GM23338 (cell line): ENCODE results near the gene HSDL1.

Experiments used
- CREB1 ChIP-seq: fragments of 250-450 bp; sonication (Bioruptor Pico); IDR thresholded peaks from 2 replicates; pipeline ENCODE4 v1.5.0; 2020; ENCODE audit warnings: low read depth, mild to moderate bottlenecking, moderate library complexity
- CTCF ChIP-seq, 2 experiments: fragments of 200-600 bp in 1 of 2; sonication (generic) in 1 of 2; conservative IDR thresholded peaks; 2 replicates each; pipeline versions ENCODE4 v1.5.1 to v1.6.1; 2016 to 2017; ENCODE audit warnings: antibody characterized with exemption in 2 of 2, low read depth in 2 of 2, mild to moderate bottlenecking in 2 of 2, moderate library complexity in 1 of 2
- ETS1 ChIP-seq: IDR thresholded peaks from 2 replicates; pipeline ENCODE4 v1.6.1; 2016; ENCODE audit warnings: antibody characterized with exemption
- EZH2 ChIP-seq: fragments of 200-600 bp; sonication (generic); IDR thresholded peaks from one replicate; pipeline ENCODE4 v1.8.0; 2017; ENCODE audit warnings: antibody characterized with exemption, mild to moderate bottlenecking, low read depth; ENCODE audit not compliant: unreplicated experiment
- EZH2phosphoT487 ChIP-seq: fragments of 200-600 bp; sonication (generic); IDR thresholded peaks from one replicate; pipeline ENCODE4 v1.8.1; 2018; ENCODE audit warnings: antibody characterized with exemption; ENCODE audit not compliant: unreplicated experiment
- JUNB ChIP-seq: IDR thresholded peaks from one replicate; pipeline ENCODE4 v1.6.1; 2016; ENCODE audit warnings: antibody characterized with exemption; ENCODE audit not compliant: unreplicated experiment
- NANOG ChIP-seq: IDR thresholded peaks from 2 replicates; pipeline ENCODE4 v1.6.1; 2016; ENCODE audit warnings: antibody characterized with exemption, borderline replicate concordance
- POLR2AphosphoS5 ChIP-seq: IDR thresholded peaks from 2 replicates; pipeline ENCODE4 v1.6.1; 2016; ENCODE audit warnings: antibody characterized with exemption, low read depth
- REST ChIP-seq: IDR thresholded peaks from one replicate; pipeline ENCODE4 v1.6.1; 2018; ENCODE audit warnings: antibody characterized with exemption; ENCODE audit not compliant: unreplicated experiment
- STAT1 ChIP-seq: IDR thresholded peaks from one replicate; pipeline ENCODE4 v1.6.1; 2016; ENCODE audit warnings: antibody characterized with exemption; ENCODE audit not compliant: unreplicated experiment
- ZNF114 ChIP-seq: fragments of 250-450 bp; sonication (Bioruptor Pico); IDR thresholded peaks from 2 replicates; pipeline ENCODE4 v1.5.0; 2020; ENCODE audit warnings: mild to moderate bottlenecking, moderate library complexity
- ZNF331 ChIP-seq: fragments of 250-450 bp; sonication (Bioruptor Pico); IDR thresholded peaks from 2 replicates; pipeline ENCODE4 v1.5.0; 2020; ENCODE audit warnings: low read depth, mild to moderate bottlenecking, moderate library complexity
- ZNF462 ChIP-seq: fragments of 250-450 bp; sonication (Bioruptor Pico); IDR thresholded peaks from 2 replicates; pipeline ENCODE4 v1.5.0; 2020; ENCODE audit warnings: mild to moderate bottlenecking, moderate library complexity

- TF ChIP-seq EZH2 (no peak), CTCF (conservative IDR thresholded peaks at IDR 0.05; ENCODE audit: low read depth in 2 of 2) (no peak), POLR2AphosphoS5 (no peak), REST (no peak), NANOG (no peak), ETS1 (no peak), ZNF114 (CRISPR knock-in tag) (no peak), CREB1 (CRISPR knock-in tag) (no peak), EZH2phosphoT487 (no peak), STAT1 (no peak), ZNF462 (CRISPR knock-in tag) (no peak), JUNB (no peak), ZNF331 (no peak)
Observed at GRCh38 chr16:84193480-84193879, 48.5 kb upstream of the HSDL1 start.
